Measurements from ENCODE around the gene EPN3.

DNA sequence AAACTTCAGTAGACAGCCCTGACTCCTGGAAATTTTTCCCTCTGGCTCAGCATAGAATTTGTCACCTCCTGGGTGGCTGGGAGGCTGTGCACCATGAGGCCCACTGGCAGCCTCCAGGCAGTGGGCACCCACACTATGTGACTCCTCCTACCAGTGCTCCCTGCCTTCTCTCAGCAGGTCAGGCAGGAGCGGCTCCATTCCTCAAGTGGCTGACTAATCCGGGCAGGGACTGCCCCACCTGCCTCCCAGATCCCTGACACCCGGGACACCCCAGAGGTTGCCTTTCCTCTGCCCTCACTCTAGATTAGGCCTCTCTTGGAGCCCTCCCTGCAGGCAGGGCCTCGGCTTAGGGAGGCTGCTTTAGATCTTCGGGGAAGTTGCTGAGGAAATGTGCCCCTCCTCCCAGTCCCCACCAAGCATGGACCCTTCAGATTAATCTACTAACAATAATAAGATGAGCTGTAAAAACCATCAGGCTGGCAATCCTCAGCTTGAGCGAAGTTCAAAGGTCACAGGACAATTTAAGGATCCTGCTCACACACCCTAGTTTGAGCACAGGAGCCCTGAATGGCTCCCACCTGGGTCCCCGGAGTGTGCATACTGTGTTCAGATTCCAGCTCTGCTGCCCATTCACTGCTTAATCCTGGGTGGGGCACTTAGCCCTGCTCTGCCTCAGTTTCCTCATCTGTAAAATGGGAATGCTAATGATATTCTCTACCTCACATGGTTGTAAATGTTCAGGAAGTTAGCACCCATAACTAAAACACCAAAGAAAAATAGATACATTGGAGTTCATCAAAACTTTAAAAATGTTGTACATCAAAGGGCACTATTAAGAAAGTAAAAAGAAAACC lies 34.3 kb upstream of the EPN3 start:
- TF ChIP-seq, protein P1, sequence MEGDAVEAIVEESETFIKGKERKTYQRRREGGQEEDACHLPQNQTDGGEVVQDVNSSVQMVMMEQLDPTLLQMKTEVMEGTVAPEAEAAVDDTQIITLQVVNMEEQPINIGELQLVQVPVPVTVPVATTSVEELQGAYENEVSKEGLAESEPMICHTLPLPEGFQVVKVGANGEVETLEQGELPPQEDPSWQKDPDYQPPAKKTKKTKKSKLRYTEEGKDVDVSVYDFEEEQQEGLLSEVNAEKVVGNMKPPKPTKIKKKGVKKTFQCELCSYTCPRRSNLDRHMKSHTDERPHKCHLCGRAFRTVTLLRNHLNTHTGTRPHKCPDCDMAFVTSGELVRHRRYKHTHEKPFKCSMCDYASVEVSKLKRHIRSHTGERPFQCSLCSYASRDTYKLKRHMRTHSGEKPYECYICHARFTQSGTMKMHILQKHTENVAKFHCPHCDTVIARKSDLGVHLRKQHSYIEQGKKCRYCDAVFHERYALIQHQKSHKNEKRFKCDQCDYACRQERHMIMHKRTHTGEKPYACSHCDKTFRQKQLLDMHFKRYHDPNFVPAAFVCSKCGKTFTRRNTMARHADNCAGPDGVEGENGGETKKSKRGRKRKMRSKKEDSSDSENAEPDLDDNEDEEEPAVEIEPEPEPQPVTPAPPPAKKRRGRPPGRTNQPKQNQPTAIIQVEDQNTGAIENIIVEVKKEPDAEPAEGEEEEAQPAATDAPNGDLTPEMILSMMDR (IDR thresholded peaks at IDR 0.05): no peak
- TF ChIP-seq POLR2A (IDR thresholded peaks at IDR 0.05) (no peak), EP300 (IDR thresholded peaks at IDR 0.05) (no peak)
